Measurements from ENCODE around the gene CDYL2. TPM values are rescaled to one million over a fixed set of nuclear protein-coding genes. Genes with fewer than 3 reads are reported as not detected.
"Not testable (repeated sequence)": the region's sequence is repeated elsewhere in the genome, so short reads cannot be mapped to it uniquely, and the experiment has no call there.

The CDYL2 gene
- total RNA-seq, 4 donors from 2014 or later = 1.8 to 4.8 (median 3.1) TPM

DNA sequence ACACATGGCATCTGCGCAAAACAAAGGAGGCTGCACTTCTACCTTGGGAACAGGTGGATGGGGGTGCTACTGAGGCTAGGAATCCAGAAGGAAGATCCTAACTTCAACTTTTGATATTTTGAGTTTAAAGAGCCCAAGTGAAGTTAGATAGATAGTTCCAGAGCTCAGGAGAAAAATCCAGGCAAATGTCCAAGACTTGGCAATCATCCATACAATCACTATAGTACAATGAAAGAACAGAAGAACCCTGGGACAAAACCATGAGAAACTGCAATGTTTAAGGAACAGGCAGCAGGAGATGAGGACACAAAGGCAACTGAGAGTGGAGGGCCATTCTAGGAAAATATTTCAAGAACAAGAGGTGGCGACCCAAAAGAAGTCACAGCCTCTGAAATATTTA lies 12.4 kb downstream of the CDYL2 start:
- no peak overlapping the region for H3K27ac ChIP-seq
- no peak overlapping the region for H3K4me3 ChIP-seq
- no peak for DNase-seq
- 78 to 89% methylated on average over 2 of the region's 2 CpGs for WGBS, 2 donors
- intact Hi-C loops (cut with DNase I) = no loop called here
- TF ChIP-seq, protein P1, sequence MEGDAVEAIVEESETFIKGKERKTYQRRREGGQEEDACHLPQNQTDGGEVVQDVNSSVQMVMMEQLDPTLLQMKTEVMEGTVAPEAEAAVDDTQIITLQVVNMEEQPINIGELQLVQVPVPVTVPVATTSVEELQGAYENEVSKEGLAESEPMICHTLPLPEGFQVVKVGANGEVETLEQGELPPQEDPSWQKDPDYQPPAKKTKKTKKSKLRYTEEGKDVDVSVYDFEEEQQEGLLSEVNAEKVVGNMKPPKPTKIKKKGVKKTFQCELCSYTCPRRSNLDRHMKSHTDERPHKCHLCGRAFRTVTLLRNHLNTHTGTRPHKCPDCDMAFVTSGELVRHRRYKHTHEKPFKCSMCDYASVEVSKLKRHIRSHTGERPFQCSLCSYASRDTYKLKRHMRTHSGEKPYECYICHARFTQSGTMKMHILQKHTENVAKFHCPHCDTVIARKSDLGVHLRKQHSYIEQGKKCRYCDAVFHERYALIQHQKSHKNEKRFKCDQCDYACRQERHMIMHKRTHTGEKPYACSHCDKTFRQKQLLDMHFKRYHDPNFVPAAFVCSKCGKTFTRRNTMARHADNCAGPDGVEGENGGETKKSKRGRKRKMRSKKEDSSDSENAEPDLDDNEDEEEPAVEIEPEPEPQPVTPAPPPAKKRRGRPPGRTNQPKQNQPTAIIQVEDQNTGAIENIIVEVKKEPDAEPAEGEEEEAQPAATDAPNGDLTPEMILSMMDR (IDR thresholded peaks at IDR 0.05) = no peak
- TF ChIP-seq POLR2A (IDR thresholded peaks at IDR 0.05) = no peak
- no peaks in the 10 kb centered on the region for H3K4me1 ChIP-seq
- H3K36me3 ChIP-seq = no peaks in the 10 kb centered on the region
- no peaks in the 10 kb centered on the region for H3K9me3 ChIP-seq
- no peaks in the 10 kb centered on the region for H3K27me3 ChIP-seq

DNA sequence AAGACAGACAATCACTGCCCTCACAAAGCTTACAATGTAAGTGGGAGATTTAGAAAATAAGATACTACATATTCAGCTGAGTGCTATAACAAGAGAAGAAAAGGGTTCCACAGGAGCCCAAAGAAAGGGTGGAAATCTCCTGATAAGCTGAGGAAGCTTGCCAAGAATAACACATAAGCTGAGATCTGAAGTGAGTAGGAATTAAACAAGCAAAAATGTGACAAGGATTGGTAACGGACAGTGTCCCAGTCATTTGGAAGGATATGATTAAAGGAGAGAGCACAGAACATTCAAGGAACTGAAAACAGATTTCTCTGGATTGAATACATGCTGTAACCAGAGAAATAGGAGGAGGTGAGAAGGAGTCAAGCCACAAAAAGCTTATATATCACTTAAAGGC lies 13.0 kb downstream of the CDYL2 start:
- Histone ChIP-seq H3K4me3 (no peak overlapping the region), H3K9me3 (no peaks in the 10 kb centered on the region), H3K27me3 (no peaks in the 10 kb centered on the region), H3K27ac (no peak overlapping the region), H3K4me1 (no peaks in the 10 kb centered on the region), H3K36me3 (no peaks in the 10 kb centered on the region)
- 53 to 61% methylated on average over 1 of the region's 1 CpG for WGBS, 2 donors
- intact Hi-C loops (cut with DNase I) = no loop called here
- DNase-seq = no peak
- TF ChIP-seq, protein P1 (IDR thresholded peaks at IDR 0.05) = no peak

GRCh38 chr16:80790751-80791150 lies 13.6 kb downstream of the CDYL2 start:
- H3K9me3 ChIP-seq = no peaks in the 10 kb centered on the region
- no peak for DNase-seq
- H3K27ac ChIP-seq = no peak overlapping the region
- no peaks in the 10 kb centered on the region for H3K4me1 ChIP-seq
- WGBS, 2 donors = 85 to 96% methylated on average over 5 of the region's 5 CpGs
- intact Hi-C loops (cut with DNase I) = no loop called here
- H3K27me3 ChIP-seq = no peaks in the 10 kb centered on the region
- H3K4me3 ChIP-seq = no peak overlapping the region
- H3K36me3 ChIP-seq = no peaks in the 10 kb centered on the region
- TF ChIP-seq POLR2A (IDR thresholded peaks at IDR 0.05) = no peak
- TF ChIP-seq, protein P1 (IDR thresholded peaks at IDR 0.05) = no peak

DNA sequence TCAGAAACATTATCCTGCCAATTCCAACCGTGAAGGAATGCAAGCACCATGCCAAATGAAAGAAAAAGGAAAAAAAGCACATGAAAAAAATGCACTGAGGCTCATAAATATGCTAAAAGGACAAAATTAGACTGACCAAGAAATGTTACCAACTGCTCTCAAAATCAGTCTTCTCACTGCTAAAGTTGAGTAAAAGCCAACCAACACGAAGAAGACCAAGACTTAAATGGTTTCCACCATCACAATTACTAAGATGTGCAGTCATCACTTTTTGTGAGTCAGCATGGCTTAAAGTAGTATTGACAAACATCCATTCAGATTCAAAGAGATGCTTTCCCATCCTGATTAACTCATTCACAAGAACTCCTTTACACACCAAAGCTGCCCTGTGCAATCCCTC lies 16.4 kb downstream of the CDYL2 start:
- intact Hi-C loops (cut with DNase I) = no loop called here
- Histone ChIP-seq H3K9me3 (peaks cover 0 to 14% (median 8%) of the 10 kb centered on the region in 3 donors), H3K27me3 (no peaks in the 10 kb centered on the region), H3K36me3 (no peaks in the 10 kb centered on the region), H3K27ac (no peak overlapping the region), H3K4me1 (no peaks in the 10 kb centered on the region), H3K4me3 (no peak overlapping the region)
- DNase-seq = no peak
- 3 to 11% methylated on average over 2 of the region's 2 CpGs for WGBS, 2 donors
- TF ChIP-seq, protein P1 (IDR thresholded peaks at IDR 0.05) = no peak
- no peak for TF ChIP-seq POLR2A (IDR thresholded peaks at IDR 0.05)

- H3K4me3 ChIP-seq; intact Hi-C loops (cut with DNase I); DNase-seq; H3K27ac ChIP-seq; H3K27me3 ChIP-seq; H3K36me3 ChIP-seq; H3K4me1 ChIP-seq: not testable (repeated sequence)
- peaks cover 0 to 25% (median 8%) of the 10 kb centered on the region in 3 donors for H3K9me3 ChIP-seq
- WGBS, 2 donors = 92 to 100% methylated on average over 3 of the region's 3 CpGs
These were observed 17.8 kb downstream of the CDYL2 start for GRCh38 chr16:80786561-80786960.

GRCh38 chr16:80784951-80785350 lies 19.4 kb downstream of the CDYL2 start:
- Histone ChIP-seq H3K4me1 (no peaks in the 10 kb centered on the region), H3K27ac (no peak overlapping the region), H3K27me3 (no peaks in the 10 kb centered on the region), H3K36me3 (no peaks in the 10 kb centered on the region), H3K9me3 (peaks cover 0 to 35% (median 8%) of the 10 kb centered on the region in 3 donors), H3K4me3 (no peak overlapping the region)
- intact Hi-C loops (cut with DNase I) = no loop called here
- TF ChIP-seq, protein P1 (IDR thresholded peaks at IDR 0.05) = no peak
- no peak for TF ChIP-seq POLR2A (IDR thresholded peaks at IDR 0.05)
- WGBS, 2 donors = 85 to 90% methylated on average over 3 of the region's 3 CpGs
- no peak for DNase-seq
